Renal pelvis (tissue), 3 donors: ENCODE measurements around the gene LMNA. TPM values are rescaled to one million over a fixed set of nuclear protein-coding genes. Genes with fewer than 3 reads are reported as not detected.

ENCODE experiments used
- polyA plus RNA-seq, 3 donors: library from polyadenylated mRNA; unstranded; fragments of 120-200 nt; gene quantifications; one replicate each; pipeline ENCODE4 v1.2.1, GENCODE V29; 2013; ENCODE audit not compliant: insufficient read length in 3 of 3

The LMNA gene
- polyA plus RNA-seq, 3 donors = 84.6 to 104 (median 103) TPM

Other genes starting within 250 kb of the LMNA start
- gene RIT1, start 203.4 kb upstream of the LMNA start, polyA plus RNA-seq = 10 to 100 TPM; 53.2 to 60.9 (median 54.4) TPM
- 10 to 100 TPM; 43.9 to 77.9 (median 74.4) TPM for gene KHDC4, start 180.3 kb upstream of the LMNA start, polyA plus RNA-seq
- under 1 TPM in 1 of 3 donors, not detected in 2; 0.24 TPM for gene RXFP4, start 173.1 kb upstream of the LMNA start, polyA plus RNA-seq
- 10 to 100 TPM; 77.3 to 79.9 (median 77.7) TPM for gene ARHGEF2, start 136.2 kb upstream of the LMNA start, polyA plus RNA-seq
- 100 to 1,000 TPM; 354 to 431 (median 363) TPM for gene SSR2, start 93.8 kb upstream of the LMNA start, polyA plus RNA-seq
- gene UBQLN4, start 60.9 kb upstream of the LMNA start, polyA plus RNA-seq = 10 to 100 TPM; 57.5 to 59.6 (median 58.5) TPM
- 10 to 100 TPM; 55.9 to 67.2 (median 63.9) TPM for gene LAMTOR2, start 59.9 kb upstream of the LMNA start, polyA plus RNA-seq
- gene RAB25, start 53.6 kb upstream of the LMNA start, polyA plus RNA-seq = 10 to 100 TPM; 54.4 to 61.6 (median 55.3) TPM
- gene MEX3A, start 32.2 kb upstream of the LMNA start, polyA plus RNA-seq = 10 to 100 TPM; 43.2 to 53.5 (median 50.1) TPM
- gene SEMA4A, start 38.9 kb downstream of the LMNA start, polyA plus RNA-seq = 10 to 100 TPM; 21.2 to 27.5 (median 21.3) TPM
- 10 to 100 TPM; 28.4 to 38.0 (median 29.6) TPM for gene SLC25A44, start 79.4 kb downstream of the LMNA start, polyA plus RNA-seq
- 100 to 1,000 TPM in 1 of 3 donors, 10 to 100 TPM in 2; 89.6 to 102 (median 99.1) TPM for gene PMF1, start 98.3 kb downstream of the LMNA start, polyA plus RNA-seq
- gene BGLAP, start 127.5 kb downstream of the LMNA start, polyA plus RNA-seq = 1 to 10 TPM; 1.7 to 8.8 (median 8.0) TPM
- gene PAQR6, start 133.3 kb downstream of the LMNA start, polyA plus RNA-seq = 1 to 10 TPM; 5.0 to 7.1 (median 7.1) TPM
- 10 to 100 TPM; 70.9 to 75.4 (median 72.9) TPM for gene SMG5, start 168.1 kb downstream of the LMNA start, polyA plus RNA-seq
- gene TMEM79, start 169.6 kb downstream of the LMNA start, polyA plus RNA-seq = 1 to 10 TPM; 6.9 to 8.4 (median 7.3) TPM
- 10 to 100 TPM; 63.9 to 71.9 (median 66.9) TPM for gene GLMP, start 181.0 kb downstream of the LMNA start, polyA plus RNA-seq
- gene VHLL, start 184.6 kb downstream of the LMNA start, polyA plus RNA-seq = not detected
- 100 to 1,000 TPM; 297 to 392 (median 363) TPM for gene CCT3, start 223.6 kb downstream of the LMNA start, polyA plus RNA-seq
- 1 to 10 TPM in 2 of 3 donors, under 1 TPM in 1; 0.97 to 2.0 (median 1.3) TPM for gene TSACC, start 223.8 kb downstream of the LMNA start, polyA plus RNA-seq